Mesenchymal stem cell (in vitro differentiated cells and primary cell): ENCODE data around the gene ATL2.

Experiments used
- DNase-seq: peaks from one replicate; pipeline ENCODE4 v3.0.0-alpha.2; 2013
- H2AFZ ChIP-seq: one replicate; pipeline ENCODE4 v1.6.1; 2013; ENCODE audit warnings: low read depth, mild to moderate bottlenecking, control low read depth, inconsistent platforms, low read length, moderate library complexity
- H2AK5ac ChIP-seq: 2 replicates; pipeline ENCODE4 v1.6.1; 2013; ENCODE audit warnings: low read length, moderate library complexity, mild to moderate bottlenecking, inconsistent platforms; ENCODE audit not compliant: severe bottlenecking
- H2BK120ac ChIP-seq: one replicate; pipeline ENCODE4 v1.6.1; 2013; ENCODE audit warnings: low read depth, mild to moderate bottlenecking, inconsistent platforms, low read length, moderate library complexity
- H2BK12ac ChIP-seq, 2 experiments: one replicate each; pipeline ENCODE4 v1.6.1; 2013; ENCODE audit warnings: inconsistent platforms in 2 of 2, low read length in 2 of 2, mild to moderate bottlenecking in 2 of 2, moderate library complexity in 2 of 2, control low read depth in 1 of 2
- H2BK15ac ChIP-seq: one replicate; pipeline ENCODE4 v1.6.1; 2013; ENCODE audit warnings: mild to moderate bottlenecking, low read depth, inconsistent platforms; ENCODE audit not compliant: poor library complexity, severe bottlenecking
- H2BK5ac ChIP-seq: 2 replicates; pipeline ENCODE4 v1.6.1; 2013; ENCODE audit warnings: low read depth, mild to moderate bottlenecking, low read length, control low read depth, inconsistent platforms; ENCODE audit not compliant: poor library complexity, severe bottlenecking
- H3K14ac ChIP-seq, 2 experiments: one replicate each; pipeline ENCODE4 v1.6.1; 2013; ENCODE audit warnings: inconsistent platforms in 2 of 2, low read length in 2 of 2, control low read depth in 1 of 2, mild to moderate bottlenecking in 1 of 2, moderate library complexity in 1 of 2
- H3K18ac ChIP-seq, 2 experiments: one replicate each; pipeline ENCODE4 v1.6.1; 2013; ENCODE audit warnings: inconsistent platforms in 2 of 2, low read length in 2 of 2, control low read depth in 1 of 2, low read depth in 1 of 2, mild to moderate bottlenecking in 1 of 2
- H3K23ac ChIP-seq, 2 experiments: one replicate each; pipeline ENCODE4 v1.6.1; 2013; ENCODE audit warnings: inconsistent platforms in 2 of 2, low read length in 2 of 2, mild to moderate bottlenecking in 2 of 2, moderate library complexity in 2 of 2, control low read depth in 1 of 2
- H3K27ac ChIP-seq: 2 replicates; pipeline ENCODE4 v1.5.1; 2013; ENCODE audit warnings: mild to moderate bottlenecking, moderate library complexity, low read length, control low read depth, inconsistent platforms; ENCODE audit not compliant: poor library complexity, severe bottlenecking
- H3K27me3 ChIP-seq, 2 experiments: 2 replicates each; pipeline versions ENCODE4 v1.6.1 to v1.7.0; 2013; ENCODE audit warnings: low read length in 2 of 2, mild to moderate bottlenecking in 2 of 2, moderate library complexity in 2 of 2, control low read depth in 1 of 2, inconsistent platforms in 1 of 2; ENCODE audit not compliant: control insufficient read depth in 1 of 2, insufficient read depth in 1 of 2
- H3K36me3 ChIP-seq, 2 experiments: 2 replicates each; pipeline versions ENCODE4 v1.6.1 to v1.7.0; 2013; ENCODE audit warnings: low read length in 2 of 2, control low read depth in 1 of 2, inconsistent platforms in 1 of 2, low read depth in 1 of 2, mild to moderate bottlenecking in 1 of 2; ENCODE audit not compliant: insufficient read depth in 2 of 2, control insufficient read depth in 1 of 2
- H3K4ac ChIP-seq, 2 experiments: one replicate each; pipeline ENCODE4 v1.6.1; 2013; ENCODE audit warnings: inconsistent platforms in 2 of 2, low read length in 2 of 2, mild to moderate bottlenecking in 2 of 2, moderate library complexity in 2 of 2, control low read depth in 1 of 2, low read depth in 1 of 2
- H3K4me1 ChIP-seq: 2 replicates; pipeline ENCODE4 v1.6.1; 2013; ENCODE audit warnings: low read depth, low read length, control low read depth; ENCODE audit not compliant: control insufficient read depth, insufficient read depth
- H3K4me2 ChIP-seq: 2 replicates; pipeline ENCODE4 v1.6.1; 2013; ENCODE audit warnings: low read length, mild to moderate bottlenecking, inconsistent platforms; ENCODE audit not compliant: poor library complexity, severe bottlenecking
- H3K4me3 ChIP-seq, 2 experiments: 2 replicates each; pipeline versions ENCODE4 v1.5.1 to v1.7.0; 2013; ENCODE audit warnings: low read length in 2 of 2, mild to moderate bottlenecking in 2 of 2, control low read depth in 1 of 2, low read depth in 1 of 2; ENCODE audit not compliant: insufficient read depth in 1 of 2
- H3K79me1 ChIP-seq: replicated peaks from 2 replicates; pipeline ENCODE4 v1.6.1; 2013; ENCODE audit warnings: mild to moderate bottlenecking, control low read depth, low read length, inconsistent platforms; ENCODE audit not compliant: poor library complexity, severe bottlenecking
- H3K9ac ChIP-seq: 2 replicates; pipeline ENCODE4 v1.7.0; 2013; ENCODE audit warnings: mild to moderate bottlenecking, low read length, moderate library complexity
- H3K9me3 ChIP-seq: 2 replicates; pipeline ENCODE4 v1.7.0; 2013; ENCODE audit warnings: mild to moderate bottlenecking, low read length; ENCODE audit not compliant: control insufficient read depth
- H4K8ac ChIP-seq: one replicate; pipeline ENCODE4 v1.6.1; 2013; ENCODE audit warnings: inconsistent platforms, mild to moderate bottlenecking, low read length, moderate library complexity
- H4K91ac ChIP-seq: one replicate; pipeline ENCODE4 v1.6.1; 2013; ENCODE audit warnings: mild to moderate bottlenecking, low read length, inconsistent platforms
- WGBS: methylation state at CpG from one replicate; pipeline ENCODE4 v1.1.7; 2013; ENCODE audit warnings: mixed read lengths; 5-methylcytosine and 5-hydroxymethylcytosine counted together

The ATL2 gene

DNA sequence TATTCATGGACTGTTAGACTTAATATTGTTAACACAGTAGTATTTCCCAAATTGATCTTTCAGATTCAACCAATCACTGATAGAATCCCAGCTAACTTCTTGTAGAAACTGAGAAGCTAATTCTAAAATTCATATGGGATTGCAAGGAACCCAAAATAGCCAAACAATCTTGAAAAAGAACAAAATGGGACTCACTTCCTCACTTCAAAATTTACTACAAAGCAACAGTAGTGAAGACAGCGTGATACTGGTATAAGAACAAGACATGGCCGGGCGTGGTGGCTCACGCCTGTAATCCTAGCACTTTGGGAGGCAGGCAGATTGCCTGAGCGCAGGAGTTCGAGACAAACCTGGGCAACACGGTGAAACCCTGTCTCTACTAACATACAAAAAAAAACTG lies 46.3 kb downstream of the ATL2 start:
- Histone ChIP-seq H3K27ac (no peak overlapping the region), H2BK5ac (no peak overlapping the region), H3K4me3 (no peak overlapping the region), H2AK5ac (no peak overlapping the region), H2BK12ac (no peak overlapping the region), H3K4ac (no peak overlapping the region), H4K8ac (no peak overlapping the region), H3K9me3 (peaks cover 13% of the 10 kb centered on the region), H2BK15ac (no peak overlapping the region), H2BK120ac (no peak overlapping the region), H3K36me3 (peaks cover 8 to 24% of the 10 kb centered on the region in 2 experiments), H3K18ac (no peak overlapping the region), H3K79me1 (peaks cover 15% of the 10 kb centered on the region), H3K9ac (no peak overlapping the region), H3K27me3 (no peaks in the 10 kb centered on the region), H4K91ac (no peak overlapping the region), H3K4me2 (no peak overlapping the region), H3K4me1 (no peaks in the 10 kb centered on the region), H2AFZ (no peak overlapping the region), H3K14ac (no peak overlapping the region), H3K23ac (no peak overlapping the region)
- 99% methylated on average over 7 of the region's 7 CpGs for WGBS
- no peak for DNase-seq

DNA sequence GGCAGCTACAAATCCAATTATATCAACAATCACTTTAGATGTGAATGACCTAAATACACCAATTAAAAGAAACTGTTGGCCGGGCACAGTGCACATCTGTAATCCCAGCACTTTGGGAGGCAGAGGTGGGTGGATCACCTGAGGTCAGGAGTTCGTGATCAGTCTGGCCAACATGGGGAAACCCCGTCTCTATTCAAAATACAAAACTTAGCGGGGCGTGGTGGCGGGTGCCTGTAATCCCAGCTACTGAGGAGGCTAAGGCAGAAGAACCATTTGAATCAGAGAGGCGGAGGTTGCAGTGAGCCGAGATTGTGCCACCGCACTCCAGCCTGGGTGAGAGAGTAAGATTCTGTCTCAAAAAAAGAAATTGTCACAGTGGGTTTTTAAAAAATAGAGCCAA lies 49.5 kb downstream of the ATL2 start:
- Histone ChIP-seq H3K4me2 (no peak overlapping the region), H2BK15ac (no peak overlapping the region)

DNA sequence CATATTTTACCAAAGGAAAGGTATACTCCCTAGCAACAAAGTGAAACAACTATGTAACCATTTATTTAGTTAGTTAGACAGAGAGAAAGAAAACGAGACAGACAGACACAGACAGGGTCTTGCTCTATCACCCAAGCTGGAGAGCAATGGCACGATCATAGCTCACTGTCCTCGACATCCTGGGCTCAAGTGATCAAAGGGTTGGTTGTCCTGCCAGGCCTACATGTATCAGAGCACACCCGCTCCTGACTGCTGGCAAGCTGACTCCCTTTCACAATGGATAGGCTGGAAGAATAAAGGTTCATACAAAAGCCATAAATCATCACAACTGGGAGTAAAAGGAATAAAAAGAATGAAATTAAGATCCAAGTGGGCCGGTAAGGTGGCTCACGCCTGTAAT lies 53.5 kb downstream of the ATL2 start:
- no peak overlapping the region for H3K4me3 ChIP-seq
- no peak overlapping the region for H2AK5ac ChIP-seq
- no peak for DNase-seq
- H3K9me3 ChIP-seq, result no peaks in the 10 kb centered on the region
- H2BK15ac ChIP-seq, result no peak overlapping the region
- H3K4ac ChIP-seq, result no peak overlapping the region
- no peak overlapping the region for H3K9ac ChIP-seq
- H3K18ac ChIP-seq, result no peak overlapping the region
- H3K27ac ChIP-seq, result no peak overlapping the region
- no peak overlapping the region for H2BK12ac ChIP-seq
- no peak overlapping the region for H2BK5ac ChIP-seq
- H3K23ac ChIP-seq, result no peak overlapping the region
- no peak overlapping the region for H2AFZ ChIP-seq
- H3K27me3 ChIP-seq, result no peaks in the 10 kb centered on the region
- H4K91ac ChIP-seq, result no peak overlapping the region
- no peak overlapping the region for H2BK120ac ChIP-seq
- WGBS, result 97% methylated on average over 5 of the region's 6 CpGs
- H3K4me1 ChIP-seq, result no peaks in the 10 kb centered on the region
- H3K4me2 ChIP-seq, result no peak overlapping the region
- peaks cover 0 to 20% of the 10 kb centered on the region in 2 experiments for H3K36me3 ChIP-seq
- no peak overlapping the region for H4K8ac ChIP-seq
- no peak overlapping the region for H3K14ac ChIP-seq
- peaks cover 16% of the 10 kb centered on the region for H3K79me1 ChIP-seq

More for the DNA sequence above, 49.5 kb downstream of the ATL2 start:
- no peak overlapping the region for H4K91ac ChIP-seq
- H2BK120ac ChIP-seq, result no peak overlapping the region
- no peak overlapping the region for H3K14ac ChIP-seq
- H3K9ac ChIP-seq, result no peak overlapping the region
- H4K8ac ChIP-seq, result no peak overlapping the region
- 97% methylated on average over 8 of the region's 9 CpGs for WGBS
- no peak overlapping the region for H3K18ac ChIP-seq
- no peak overlapping the region for H3K27ac ChIP-seq
- no peak overlapping the region for H3K4ac ChIP-seq
- H3K4me3 ChIP-seq, result no peak overlapping the region
- peaks cover 3 to 23% of the 10 kb centered on the region in 2 experiments for H3K36me3 ChIP-seq
- no peak overlapping the region for H3K23ac ChIP-seq
- H2AFZ ChIP-seq, result no peak overlapping the region
- H3K9me3 ChIP-seq, result peaks cover 13% of the 10 kb centered on the region
- H3K4me1 ChIP-seq, result no peaks in the 10 kb centered on the region
- no peaks in the 10 kb centered on the region for H3K27me3 ChIP-seq
- no peak overlapping the region for H2AK5ac ChIP-seq
- no peak for DNase-seq
- H2BK5ac ChIP-seq, result no peak overlapping the region
- peaks cover 13% of the 10 kb centered on the region for H3K79me1 ChIP-seq
- no peak overlapping the region for H2BK12ac ChIP-seq

DNA sequence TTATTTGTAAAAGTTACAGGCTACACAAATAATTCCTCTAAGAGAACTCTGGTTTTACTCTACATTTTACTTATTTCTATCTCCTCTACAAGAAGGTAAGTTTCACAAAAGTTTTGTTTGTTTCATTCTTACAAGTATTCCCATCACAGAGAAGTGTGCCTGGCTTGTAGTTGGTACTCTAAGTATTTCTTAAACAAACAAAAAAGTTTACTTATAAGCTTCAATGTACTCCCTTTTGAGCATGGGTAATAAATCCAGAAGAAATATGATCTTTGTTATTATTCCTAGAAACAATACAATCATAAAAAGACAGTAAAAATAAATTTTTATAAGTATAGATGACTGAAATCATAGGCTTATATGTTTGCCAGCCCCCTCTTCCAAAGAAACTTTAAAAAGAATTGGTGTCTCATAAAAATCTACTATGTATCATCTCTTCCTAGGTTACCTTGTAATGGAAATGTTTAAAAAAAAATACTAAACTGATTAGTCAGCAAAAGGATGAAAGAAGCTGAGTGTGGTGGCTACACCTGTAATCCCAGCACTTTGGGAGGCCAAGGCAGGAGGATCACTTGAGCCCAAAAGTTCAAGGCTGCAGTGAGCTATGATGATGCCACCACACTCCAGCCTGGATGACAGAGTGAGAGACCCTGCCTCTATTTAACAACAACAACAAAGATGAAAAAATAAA lies 54.7 kb downstream of the ATL2 start:
- H3K18ac ChIP-seq, result no peak overlapping the region
- no peak overlapping the region for H2AK5ac ChIP-seq
- no peak overlapping the region for H3K23ac ChIP-seq
- no peaks in the 10 kb centered on the region for H3K4me1 ChIP-seq
- H3K14ac ChIP-seq, result no peak overlapping the region
- H3K9ac ChIP-seq, result no peak overlapping the region
- H3K79me1 ChIP-seq, result peaks cover 13% of the 10 kb centered on the region
- H3K4ac ChIP-seq, result no peak overlapping the region
- H3K27ac ChIP-seq, result no peak overlapping the region
- H3K4me3 ChIP-seq, result no peak overlapping the region
- no peak overlapping the region for H2BK5ac ChIP-seq
- H4K8ac ChIP-seq, result no peak overlapping the region
- H4K91ac ChIP-seq, result no peak overlapping the region
- DNase-seq, result no peak
- no peaks in the 10 kb centered on the region for H3K27me3 ChIP-seq
- peaks cover 0 to 25% of the 10 kb centered on the region in 2 experiments for H3K36me3 ChIP-seq
- no peak overlapping the region for H2BK12ac ChIP-seq
- H2AFZ ChIP-seq, result no peak overlapping the region
- no peak overlapping the region for H2BK120ac ChIP-seq
- no peak overlapping the region for H2BK15ac ChIP-seq
- H3K9me3 ChIP-seq, result no peaks in the 10 kb centered on the region
- no peak overlapping the region for H3K4me2 ChIP-seq
